WERI-Rb-1 (cell line): Measurements from ENCODE around the gene PACS1.

ENCODE experiments used
- DNase-seq: peaks from one replicate; pipeline ENCODE4 v3.0.0-alpha.2; 2020
- H3K27ac ChIP-seq: fragments of 250-450 bp; sonication (Bioruptor Pico); 2 replicates; pipeline ENCODE4 v1.5.1; 2020; ENCODE audit warnings: mild to moderate bottlenecking, moderate library complexity
- H3K27me3 ChIP-seq: fragments of 250-450 bp; sonication (Bioruptor Pico); 2 replicates; pipeline ENCODE4 v1.5.1; 2021; ENCODE audit warnings: mild to moderate bottlenecking, low read depth, moderate library complexity; ENCODE audit not compliant: insufficient read depth, severe bottlenecking
- H3K36me3 ChIP-seq: fragments of 250-450 bp; sonication (Bioruptor Pico); 2 replicates; pipeline ENCODE4 v1.5.1; 2020; ENCODE audit warnings: mild to moderate bottlenecking, moderate library complexity
- H3K4me3 ChIP-seq: 2 replicates; pipeline ENCODE4 v1.5.1; 2011; ENCODE audit warnings: low read depth, mild to moderate bottlenecking, control low read depth, low read length
- H3K9me3 ChIP-seq: fragments of 250-450 bp; sonication (Bioruptor Pico); 2 replicates; pipeline ENCODE4 v1.5.1; 2021; ENCODE audit warnings: mild to moderate bottlenecking, moderate library complexity; ENCODE audit not compliant: severe bottlenecking
- TF ChIP-seq, protein P1 (sequence below): IDR thresholded peaks from 2 replicates; pipeline ENCODE4 v1.5.1; 2011; ENCODE audit warnings: low read depth, mild to moderate bottlenecking, control low read depth, inconsistent platforms, low read length

PACS1 gene

DNA sequence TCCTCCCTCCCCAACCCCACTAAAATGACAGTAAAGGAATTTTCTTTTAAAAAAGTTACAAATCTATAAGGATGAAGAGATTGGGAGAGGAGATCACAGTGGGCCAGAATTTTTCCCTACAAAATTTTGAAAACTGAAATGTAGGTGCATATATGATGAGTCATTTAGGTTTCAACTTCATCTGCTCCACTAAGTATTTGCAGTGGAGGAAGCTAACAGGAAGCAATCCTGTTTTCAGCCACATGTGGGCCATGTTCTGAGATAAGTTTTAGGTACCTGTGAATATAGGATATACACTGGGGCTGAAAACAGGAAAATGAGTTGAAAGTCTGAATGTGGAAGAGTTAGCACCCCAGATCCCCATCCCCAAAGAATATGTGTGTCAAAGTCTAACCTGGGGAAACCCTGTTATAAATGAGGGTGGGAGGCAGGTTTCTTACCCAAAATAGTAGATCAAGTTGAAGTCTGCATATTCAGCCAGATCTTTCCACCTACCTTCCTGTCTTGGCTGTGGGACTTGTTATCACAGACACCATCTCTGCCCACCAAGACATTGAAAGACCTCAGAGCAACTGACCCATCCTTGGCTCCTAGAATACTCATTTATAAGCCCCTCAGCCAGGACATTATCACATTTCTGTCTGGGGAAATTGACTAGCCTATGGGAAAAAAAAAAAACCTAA, 87.3 kb downstream of the PACS1 start:
- no peaks in the 10 kb centered on the region for H3K9me3 ChIP-seq
- no peak overlapping the region for H3K4me3 ChIP-seq
- no peak overlapping the region for H3K27ac ChIP-seq
- no peak for DNase-seq
- H3K27me3 ChIP-seq: no peaks in the 10 kb centered on the region
- TF ChIP-seq, protein P1, sequence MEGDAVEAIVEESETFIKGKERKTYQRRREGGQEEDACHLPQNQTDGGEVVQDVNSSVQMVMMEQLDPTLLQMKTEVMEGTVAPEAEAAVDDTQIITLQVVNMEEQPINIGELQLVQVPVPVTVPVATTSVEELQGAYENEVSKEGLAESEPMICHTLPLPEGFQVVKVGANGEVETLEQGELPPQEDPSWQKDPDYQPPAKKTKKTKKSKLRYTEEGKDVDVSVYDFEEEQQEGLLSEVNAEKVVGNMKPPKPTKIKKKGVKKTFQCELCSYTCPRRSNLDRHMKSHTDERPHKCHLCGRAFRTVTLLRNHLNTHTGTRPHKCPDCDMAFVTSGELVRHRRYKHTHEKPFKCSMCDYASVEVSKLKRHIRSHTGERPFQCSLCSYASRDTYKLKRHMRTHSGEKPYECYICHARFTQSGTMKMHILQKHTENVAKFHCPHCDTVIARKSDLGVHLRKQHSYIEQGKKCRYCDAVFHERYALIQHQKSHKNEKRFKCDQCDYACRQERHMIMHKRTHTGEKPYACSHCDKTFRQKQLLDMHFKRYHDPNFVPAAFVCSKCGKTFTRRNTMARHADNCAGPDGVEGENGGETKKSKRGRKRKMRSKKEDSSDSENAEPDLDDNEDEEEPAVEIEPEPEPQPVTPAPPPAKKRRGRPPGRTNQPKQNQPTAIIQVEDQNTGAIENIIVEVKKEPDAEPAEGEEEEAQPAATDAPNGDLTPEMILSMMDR: no peak
- no peaks in the 10 kb centered on the region for H3K36me3 ChIP-seq

DNA sequence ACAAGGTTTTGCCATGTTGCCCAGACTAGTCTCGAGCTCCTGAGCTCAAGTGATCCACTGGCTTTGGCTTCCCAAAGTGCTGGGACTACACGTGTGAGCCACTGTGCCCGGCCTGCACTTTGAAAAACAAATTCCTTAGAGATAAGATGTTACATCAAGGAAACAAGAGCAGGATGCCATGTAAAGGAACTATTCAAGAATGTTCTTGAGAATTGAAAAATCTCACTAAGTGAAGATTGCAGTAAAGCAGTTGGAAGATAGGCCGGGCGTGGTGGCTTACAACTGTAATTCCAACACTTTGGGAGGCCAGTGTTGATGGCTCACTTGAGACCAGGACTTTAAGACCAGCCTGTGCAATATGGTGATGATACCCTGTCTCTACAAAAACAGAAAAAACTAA, 88.1 kb downstream of the PACS1 start:
- Histone ChIP-seq H3K36me3 (no peaks in the 10 kb centered on the region), H3K27ac (no peak overlapping the region), H3K27me3 (no peaks in the 10 kb centered on the region), H3K9me3 (no peaks in the 10 kb centered on the region), H3K4me3 (no peak overlapping the region)
- no peak for DNase-seq
- TF ChIP-seq, protein P1: no peak

DNA sequence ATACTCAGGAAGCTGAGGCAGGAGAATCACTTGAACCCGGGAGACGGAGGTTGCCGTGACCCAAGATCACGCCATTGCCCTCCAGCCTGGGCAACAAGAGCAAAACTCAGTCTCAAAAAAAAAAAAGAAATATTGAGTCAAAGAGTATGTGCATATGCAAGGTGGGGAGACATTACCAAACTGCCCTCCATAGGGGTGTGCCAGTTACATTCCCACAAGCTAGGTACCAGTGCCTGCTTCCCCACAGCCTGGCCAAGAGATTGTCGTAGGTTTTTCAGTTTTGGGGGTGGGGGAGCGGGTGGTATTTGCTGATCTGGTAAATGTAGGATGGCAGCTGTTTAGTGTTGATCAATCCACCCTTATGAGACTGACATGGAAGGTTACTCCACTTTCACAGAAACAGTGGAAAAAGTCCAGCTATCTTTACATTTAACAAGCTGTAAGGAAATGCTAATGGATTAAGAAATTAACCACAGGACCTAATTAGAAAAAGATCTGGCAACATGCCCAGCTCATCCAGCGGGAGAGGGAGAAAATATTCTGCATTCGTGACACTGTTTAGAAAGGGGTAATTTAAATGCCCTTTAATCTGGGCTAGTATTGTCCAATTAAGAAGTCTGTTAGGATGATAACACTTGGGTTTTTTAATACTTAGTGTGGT, 89.4 kb downstream of the PACS1 start:
- Histone ChIP-seq H3K36me3 (no peaks in the 10 kb centered on the region), H3K27ac (no peak overlapping the region), H3K4me3 (no peak overlapping the region), H3K27me3 (no peaks in the 10 kb centered on the region), H3K9me3 (no peaks in the 10 kb centered on the region)
- no peak for DNase-seq
- TF ChIP-seq, protein P1: no peak

DNA sequence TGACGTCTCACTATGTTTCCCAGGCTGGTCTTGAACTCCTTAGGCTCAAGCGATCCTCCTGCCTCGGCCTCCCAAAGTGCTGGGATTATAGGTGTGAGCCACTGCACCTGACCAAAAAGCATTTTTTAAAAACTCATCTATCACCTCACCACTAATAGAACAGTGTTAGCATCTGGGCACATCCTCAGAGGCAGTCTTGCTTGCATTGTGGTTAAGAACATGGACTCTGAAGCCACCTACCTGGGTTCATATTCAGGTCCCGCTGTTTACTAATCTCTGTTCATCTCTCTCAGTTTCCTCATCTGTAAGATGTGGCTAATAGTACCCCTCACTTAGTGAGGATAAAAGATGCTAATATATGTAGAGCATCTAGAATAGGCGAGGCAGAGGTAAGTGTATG, 90.6 kb downstream of the PACS1 start:
- no peak for DNase-seq
- TF ChIP-seq, protein P1: no peak
- H3K27me3 ChIP-seq: no peaks in the 10 kb centered on the region
- no peaks in the 10 kb centered on the region for H3K36me3 ChIP-seq
- no peaks in the 10 kb centered on the region for H3K9me3 ChIP-seq
- no peak overlapping the region for H3K27ac ChIP-seq
- H3K4me3 ChIP-seq: no peak overlapping the region

DNA sequence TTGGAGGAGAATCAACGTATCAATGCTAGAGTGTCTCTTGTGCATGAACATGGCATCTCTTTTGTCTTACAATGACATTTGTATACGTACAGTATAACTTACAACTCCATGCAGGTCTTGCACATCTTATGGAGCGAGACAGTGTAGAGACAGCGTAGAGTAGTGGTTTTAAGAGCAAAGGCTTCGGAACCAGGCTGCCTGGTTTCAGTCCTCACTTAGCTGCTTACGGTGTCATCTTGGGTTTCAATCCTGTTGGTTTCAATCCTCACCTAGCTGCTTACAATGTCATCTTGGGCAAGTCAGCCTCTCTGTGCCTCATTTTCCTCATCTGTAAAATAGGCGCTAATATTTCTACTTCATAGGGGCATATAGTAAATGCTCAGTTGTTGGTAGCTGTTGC, 98.2 kb downstream of the PACS1 start:
- H3K36me3 ChIP-seq: no peaks in the 10 kb centered on the region
- TF ChIP-seq, protein P1: no peak
- no peak overlapping the region for H3K27ac ChIP-seq
- no peaks in the 10 kb centered on the region for H3K9me3 ChIP-seq
- no peak for DNase-seq
- no peak overlapping the region for H3K4me3 ChIP-seq
- H3K27me3 ChIP-seq: no peaks in the 10 kb centered on the region

DNA sequence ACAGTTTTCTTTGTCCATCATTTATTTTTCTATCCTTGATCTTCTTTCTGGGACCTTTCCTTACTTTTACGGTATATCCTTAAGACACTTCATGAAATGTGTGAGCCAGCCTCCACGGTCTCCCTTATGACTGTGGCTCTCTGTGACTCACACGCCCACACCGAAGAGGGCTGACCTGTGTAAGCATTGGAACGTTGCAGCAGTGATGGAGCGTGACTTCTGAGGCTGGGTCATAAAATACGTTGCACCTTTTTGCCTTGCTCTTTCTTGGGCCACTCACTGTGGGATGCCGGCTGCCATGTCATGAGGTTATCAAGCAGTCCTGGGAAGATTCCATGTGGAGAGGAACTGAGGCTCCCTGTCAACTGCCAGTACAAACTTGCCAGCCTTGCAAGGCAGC, 102.1 kb downstream of the PACS1 start:
- DNase-seq: no peak
- TF ChIP-seq, protein P1: no peak
- Histone ChIP-seq H3K9me3 (no peaks in the 10 kb centered on the region), H3K4me3 (no peak overlapping the region), H3K36me3 (no peaks in the 10 kb centered on the region), H3K27me3 (no peaks in the 10 kb centered on the region), H3K27ac (no peak overlapping the region)
